GM12873 (cell line): Measurements from ENCODE around the gene KLK14.

Source experiments
- CTCF ChIP-seq: IDR thresholded peaks from 2 replicates; pipeline ENCODE4 v1.5.1; 2012; ENCODE audit warnings: low read depth, mild to moderate bottlenecking, moderate library complexity, low read length, control low read depth; ENCODE audit not compliant: insufficient read depth; ENCODE audit errors: missing control alignments

The KLK14 gene

GRCh38 chr19:51108066-51108804, 25.5 kb upstream of the KLK14 start, which contains the start of gene CTU1:
Gene CTU1 (minus strand): TSS chr19:51108409. CDS start chr19:51104569, 3,840 bp downstream.
- TF ChIP-seq CTCF: no peak

GRCh38 chr19:51107406-51108065, 24.8 kb upstream of the KLK14 start:
- peak; percentile 31 for TF ChIP-seq CTCF

- TF ChIP-seq CTCF: no peak
Measured at GRCh38 chr19:51103926-51104341, 21.2 kb upstream of the KLK14 start.

GRCh38 chr19:51102991-51103390, 20.3 kb upstream of the KLK14 start:
- TF ChIP-seq CTCF: no peak

- TF ChIP-seq CTCF: no peak
Measured at GRCh38 chr19:51101171-51101865, 18.6 kb upstream of the KLK14 start.

GRCh38 chr19:51100601-51101000, 17.9 kb upstream of the KLK14 start:
- no peak for TF ChIP-seq CTCF

GRCh38 chr19:51099047-51099382, 16.3 kb upstream of the KLK14 start:
- no peak for TF ChIP-seq CTCF
